Measurements from ENCODE around the gene RASGRP2.

DNA sequence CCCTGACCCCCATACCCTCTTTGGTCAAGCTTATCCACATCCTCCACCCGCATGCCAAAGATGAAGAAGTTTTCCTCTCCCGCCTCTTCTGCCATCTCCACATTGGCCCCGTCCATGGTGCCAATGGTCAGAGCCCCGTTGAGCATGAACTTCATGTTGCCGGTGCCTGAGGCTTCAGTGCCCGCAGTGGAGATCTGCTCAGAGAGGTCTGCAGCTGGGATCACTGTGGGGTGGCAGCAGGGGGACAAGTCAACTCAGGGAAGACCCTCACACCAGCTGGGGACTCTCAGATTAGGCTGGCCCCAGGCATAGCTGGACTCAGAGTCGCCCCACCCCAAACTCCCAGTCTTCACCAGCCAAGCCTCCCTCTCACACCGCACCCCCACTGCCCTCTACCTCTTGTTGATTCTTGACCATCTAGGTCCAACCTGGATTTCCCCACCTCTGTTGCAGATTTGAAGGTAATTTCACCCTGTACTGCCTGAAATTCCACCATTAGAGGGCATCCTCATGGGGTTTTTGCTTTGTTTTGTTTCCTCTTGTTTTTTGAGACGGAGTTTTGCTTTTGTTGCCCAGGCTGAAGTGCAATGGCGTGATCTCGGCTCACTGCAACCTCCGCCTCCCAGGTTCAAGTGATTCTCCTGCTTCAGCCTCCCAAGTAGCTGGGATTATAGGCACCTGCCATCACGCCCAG lies 6.6 kb upstream of the RASGRP2 start:
- TF ChIP-seq OSR1 (CRISPR knock-in tag; IDR thresholded peaks at IDR 0.05), result no peak
- no peak for TF ChIP-seq CSRNP3 (CRISPR knock-in tag; IDR thresholded peaks at IDR 0.05)
- TF ChIP-seq ISL1 (CRISPR knock-in tag; IDR thresholded peaks at IDR 0.05), result no peak
- no peak for TF ChIP-seq ESRRG (CRISPR knock-in tag; IDR thresholded peaks at IDR 0.05)
- no peak for TF ChIP-seq RARB (CRISPR knock-in tag; IDR thresholded peaks at IDR 0.05)
- no peak for TF ChIP-seq GLIS3 (CRISPR knock-in tag; IDR thresholded peaks at IDR 0.05)
- no peak for TF ChIP-seq ZFP30 (CRISPR knock-in tag; IDR thresholded peaks at IDR 0.05)
- no peak for TF ChIP-seq PPARA (CRISPR knock-in tag; IDR thresholded peaks at IDR 0.05; ENCODE audit: borderline replicate concordance)
- no peak for TF ChIP-seq POU6F1 (CRISPR knock-in tag; IDR thresholded peaks at IDR 0.05; ENCODE audit: borderline replicate concordance, low read depth)
- TF ChIP-seq, protein P1, sequence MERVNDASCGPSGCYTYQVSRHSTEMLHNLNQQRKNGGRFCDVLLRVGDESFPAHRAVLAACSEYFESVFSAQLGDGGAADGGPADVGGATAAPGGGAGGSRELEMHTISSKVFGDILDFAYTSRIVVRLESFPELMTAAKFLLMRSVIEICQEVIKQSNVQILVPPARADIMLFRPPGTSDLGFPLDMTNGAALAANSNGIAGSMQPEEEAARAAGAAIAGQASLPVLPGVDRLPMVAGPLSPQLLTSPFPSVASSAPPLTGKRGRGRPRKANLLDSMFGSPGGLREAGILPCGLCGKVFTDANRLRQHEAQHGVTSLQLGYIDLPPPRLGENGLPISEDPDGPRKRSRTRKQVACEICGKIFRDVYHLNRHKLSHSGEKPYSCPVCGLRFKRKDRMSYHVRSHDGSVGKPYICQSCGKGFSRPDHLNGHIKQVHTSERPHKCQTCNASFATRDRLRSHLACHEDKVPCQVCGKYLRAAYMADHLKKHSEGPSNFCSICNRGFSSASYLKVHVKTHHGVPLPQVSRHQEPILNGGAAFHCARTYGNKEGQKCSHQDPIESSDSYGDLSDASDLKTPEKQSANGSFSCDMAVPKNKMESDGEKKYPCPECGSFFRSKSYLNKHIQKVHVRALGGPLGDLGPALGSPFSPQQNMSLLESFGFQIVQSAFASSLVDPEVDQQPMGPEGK (CRISPR knock-in tag; IDR thresholded peaks at IDR 0.05; ENCODE audit: borderline replicate concordance), result no peak

All from SK-N-SH treated with all-trans-retinoic acid at 6 μM for 48 hours (cell line).